DND-41 (cell line): ENCODE results near the gene PLCL1.

ENCODE experiments used
- ATAC-seq: fragments of 200-7000 bp; cut with Tn5 transposase; 3 replicates; pipeline ENCODE4 v1.9.1; 2021; ENCODE audit warnings: low read depth; ENCODE audit not compliant: insufficient read depth
- DNase-seq: peaks from one replicate; pipeline ENCODE4 v3.0.0-alpha.2; 2020
- H2AFZ ChIP-seq: 2 replicates; pipeline ENCODE4 v1.6.0; 2012; ENCODE audit warnings: low read depth, low read length
- H3K27ac ChIP-seq: 2 replicates; pipeline ENCODE4 v1.5.1; 2012; ENCODE audit warnings: low read length, inconsistent platforms
- H3K27me3 ChIP-seq: fragments of 200-600 bp; sonication (generic); 2 replicates; pipeline ENCODE4 v1.6.0; 2012; ENCODE audit warnings: low read length, mild to moderate bottlenecking, inconsistent platforms; ENCODE audit not compliant: insufficient read depth, poor library complexity
- H3K36me3 ChIP-seq: 2 replicates; pipeline ENCODE4 v1.5.1; 2012; ENCODE audit warnings: low read length, inconsistent platforms; ENCODE audit not compliant: insufficient read depth
- H3K4me1 ChIP-seq: 2 replicates; pipeline ENCODE4 v1.5.1; 2012; ENCODE audit warnings: mild to moderate bottlenecking, low read length; ENCODE audit not compliant: insufficient read depth
- H3K4me2 ChIP-seq: 2 replicates; pipeline ENCODE4 v1.6.0; 2012; ENCODE audit warnings: mild to moderate bottlenecking, moderate library complexity, low read length, inconsistent platforms; ENCODE audit not compliant: insufficient read depth
- H3K4me3 ChIP-seq, 2 experiments: fragments of 200-600 bp in 1 of 2; shearing (Covaris generic) in 1 of 2; 2 replicates each; pipeline ENCODE4 v1.5.1; 2012 to 2016; ENCODE audit warnings: inconsistent platforms in 2 of 2, low read length in 2 of 2, mild to moderate bottlenecking in 2 of 2, low read depth in 1 of 2, moderate library complexity in 1 of 2
- H3K79me2 ChIP-seq: 2 replicates; pipeline ENCODE4 v1.6.0; 2012; ENCODE audit warnings: low read length, inconsistent platforms; ENCODE audit not compliant: insufficient read depth
- H3K9ac ChIP-seq: 2 replicates; pipeline ENCODE4 v1.6.0; 2012; ENCODE audit warnings: low read depth, mild to moderate bottlenecking, inconsistent platforms, low read length, moderate library complexity
- H3K9me3 ChIP-seq: 2 replicates; pipeline ENCODE4 v1.5.1; 2012; ENCODE audit warnings: low read length, moderate library complexity, mild to moderate bottlenecking, inconsistent platforms; ENCODE audit not compliant: insufficient read depth, severe bottlenecking
- H4K20me1 ChIP-seq: 2 replicates; pipeline ENCODE4 v1.6.0; 2012; ENCODE audit warnings: low read length; ENCODE audit not compliant: insufficient read depth
- EZH2 ChIP-seq: IDR thresholded peaks from 3 replicates; pipeline ENCODE4 v1.6.1; 2012; ENCODE audit warnings: borderline replicate concordance, low read depth, mild to moderate bottlenecking, moderate library complexity, low read length, inconsistent platforms; ENCODE audit not compliant: severe bottlenecking
- TF ChIP-seq, protein P1 (sequence below): IDR thresholded peaks from 2 replicates; pipeline ENCODE4 v1.5.1; 2012; ENCODE audit warnings: borderline replicate concordance, low read length, moderate library complexity, mild to moderate bottlenecking; ENCODE audit not compliant: poor library complexity, severe bottlenecking; ENCODE audit errors: extremely low read depth

PLCL1 gene

DNA sequence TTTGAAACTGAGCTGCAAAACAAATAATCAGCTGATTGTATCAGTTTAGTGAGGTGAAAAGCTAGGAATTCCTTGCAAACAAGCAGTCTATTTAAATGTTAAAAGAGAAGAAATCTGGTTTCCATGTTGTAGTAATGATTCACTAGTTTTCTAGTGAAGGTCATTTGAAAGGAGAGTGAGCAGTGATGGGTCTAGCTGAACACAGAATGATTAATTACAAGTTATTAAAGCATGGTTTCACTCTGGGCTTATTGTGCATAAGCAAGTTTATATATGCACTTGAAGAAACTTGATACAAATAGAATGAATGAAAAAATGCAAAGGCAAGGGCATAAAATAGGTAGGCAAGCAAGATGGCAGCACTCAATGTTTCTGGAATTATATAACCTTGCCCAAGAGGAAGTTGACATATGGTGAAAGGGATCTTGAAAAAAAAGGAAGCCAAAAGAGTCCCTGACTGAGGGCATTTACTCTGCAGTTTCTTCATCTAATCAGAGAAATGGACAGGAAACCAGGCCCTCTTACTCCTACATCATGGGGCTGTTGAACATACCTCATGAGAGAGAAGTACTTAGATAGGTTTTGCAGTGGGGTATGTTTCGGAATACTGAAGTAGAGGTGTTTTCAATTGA lies 53.2 kb downstream of the PLCL1 start:
- no peaks in the 10 kb centered on the region for H3K36me3 ChIP-seq
- ATAC-seq, result no peak
- H3K4me3 ChIP-seq, result no peak overlapping the region
- no peaks in the 10 kb centered on the region for H3K9me3 ChIP-seq
- H2AFZ ChIP-seq, result no peak overlapping the region
- H3K27ac ChIP-seq, result no peak overlapping the region
- H3K9ac ChIP-seq, result no peak overlapping the region
- H3K4me1 ChIP-seq, result peaks cover 6% of the 10 kb centered on the region
- DNase-seq, result no peak
- TF ChIP-seq EZH2, result no peak
- TF ChIP-seq, protein P1, sequence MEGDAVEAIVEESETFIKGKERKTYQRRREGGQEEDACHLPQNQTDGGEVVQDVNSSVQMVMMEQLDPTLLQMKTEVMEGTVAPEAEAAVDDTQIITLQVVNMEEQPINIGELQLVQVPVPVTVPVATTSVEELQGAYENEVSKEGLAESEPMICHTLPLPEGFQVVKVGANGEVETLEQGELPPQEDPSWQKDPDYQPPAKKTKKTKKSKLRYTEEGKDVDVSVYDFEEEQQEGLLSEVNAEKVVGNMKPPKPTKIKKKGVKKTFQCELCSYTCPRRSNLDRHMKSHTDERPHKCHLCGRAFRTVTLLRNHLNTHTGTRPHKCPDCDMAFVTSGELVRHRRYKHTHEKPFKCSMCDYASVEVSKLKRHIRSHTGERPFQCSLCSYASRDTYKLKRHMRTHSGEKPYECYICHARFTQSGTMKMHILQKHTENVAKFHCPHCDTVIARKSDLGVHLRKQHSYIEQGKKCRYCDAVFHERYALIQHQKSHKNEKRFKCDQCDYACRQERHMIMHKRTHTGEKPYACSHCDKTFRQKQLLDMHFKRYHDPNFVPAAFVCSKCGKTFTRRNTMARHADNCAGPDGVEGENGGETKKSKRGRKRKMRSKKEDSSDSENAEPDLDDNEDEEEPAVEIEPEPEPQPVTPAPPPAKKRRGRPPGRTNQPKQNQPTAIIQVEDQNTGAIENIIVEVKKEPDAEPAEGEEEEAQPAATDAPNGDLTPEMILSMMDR, result no peak
- no peaks in the 10 kb centered on the region for H3K27me3 ChIP-seq
- H4K20me1 ChIP-seq, result no peaks in the 10 kb centered on the region
- no peaks in the 10 kb centered on the region for H3K79me2 ChIP-seq
- no peak overlapping the region for H3K4me2 ChIP-seq

DNA sequence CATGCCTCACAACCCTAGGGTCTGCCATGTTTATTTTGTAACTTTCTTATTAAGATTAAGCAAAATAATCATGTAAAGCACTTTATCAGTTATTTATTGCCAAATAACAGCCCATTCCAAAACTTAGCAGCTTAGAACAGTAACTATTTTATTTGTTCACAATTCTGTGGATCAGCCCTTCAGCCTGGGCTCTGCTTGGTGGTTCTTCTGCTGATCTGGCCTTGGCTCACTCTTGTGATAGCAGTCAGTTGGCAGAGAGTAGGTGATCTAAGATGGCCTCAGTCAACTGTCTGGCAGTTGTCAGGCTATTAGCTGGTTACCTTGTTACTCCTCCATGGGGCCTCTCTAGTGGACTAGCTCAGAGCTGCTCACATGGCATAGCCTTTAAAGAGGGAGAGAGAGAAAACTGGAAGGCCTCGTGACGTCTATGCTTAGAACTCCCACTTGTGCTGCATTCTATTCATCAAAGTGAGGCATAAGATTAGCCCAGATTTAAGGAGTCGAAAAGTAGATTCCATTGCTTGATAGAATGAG lies 54.3 kb downstream of the PLCL1 start:
- Histone ChIP-seq H3K9me3 (no peaks in the 10 kb centered on the region), H2AFZ (no peak overlapping the region), H3K27ac (no peak overlapping the region), H3K4me2 (no peak overlapping the region), H3K27me3 (no peaks in the 10 kb centered on the region), H3K79me2 (no peaks in the 10 kb centered on the region), H3K36me3 (no peaks in the 10 kb centered on the region), H3K4me1 (no peaks in the 10 kb centered on the region), H3K4me3 (no peak overlapping the region), H4K20me1 (no peaks in the 10 kb centered on the region), H3K9ac (no peak overlapping the region)
- TF ChIP-seq EZH2, result no peak
- TF ChIP-seq, protein P1, result no peak
- no peak for DNase-seq
- ATAC-seq, result no peak

DNA sequence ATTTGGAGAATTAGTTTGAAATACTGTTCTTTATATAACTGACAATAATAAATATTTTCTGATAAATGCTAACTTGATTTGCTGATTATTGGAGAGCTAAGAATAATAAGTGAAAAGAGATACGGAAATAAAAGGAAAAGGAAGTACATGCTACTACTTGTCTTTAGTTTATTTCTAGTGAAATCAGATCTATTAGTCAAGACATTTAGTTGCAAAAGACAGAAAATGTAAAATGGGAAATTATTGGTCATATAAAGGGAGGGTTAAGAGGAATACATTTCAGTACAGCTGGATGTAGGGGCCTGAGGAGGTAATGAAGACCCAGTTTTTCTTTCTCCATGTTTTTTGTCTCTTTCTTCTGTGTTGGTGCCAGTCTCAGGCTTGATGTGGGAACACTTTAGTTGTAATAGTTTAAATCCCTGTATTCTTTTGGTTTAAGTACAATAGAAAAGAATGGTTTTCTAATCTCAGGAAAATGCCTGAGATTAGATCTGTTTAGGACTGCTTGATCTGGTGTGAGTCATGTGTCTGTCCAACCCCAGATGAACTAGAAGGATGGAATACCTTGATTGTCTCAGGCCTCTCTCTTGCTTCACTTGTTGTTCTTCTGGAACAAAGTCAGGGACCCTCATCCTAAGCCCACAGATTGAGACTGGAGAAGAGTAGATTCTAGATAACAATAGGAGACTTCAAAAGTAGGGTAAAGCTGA lies 58.0 kb downstream of the PLCL1 start:
- Histone ChIP-seq H3K9ac (no peak overlapping the region), H3K4me2 (no peak overlapping the region), H3K4me1 (peaks cover under 1% of the 10 kb centered on the region; the same call in 1 of the 2 replicates), H2AFZ (no peak overlapping the region), H3K27me3 (no peaks in the 10 kb centered on the region), H3K4me3 (no peak overlapping the region), H3K36me3 (no peaks in the 10 kb centered on the region), H3K27ac (no peak overlapping the region), H4K20me1 (no peaks in the 10 kb centered on the region), H3K79me2 (no peaks in the 10 kb centered on the region), H3K9me3 (no peaks in the 10 kb centered on the region)
- ATAC-seq, result no peak
- no peak for DNase-seq
- TF ChIP-seq, protein P1, result no peak
- TF ChIP-seq EZH2, result no peak
